Measurements from ENCODE around the gene RCL1. TPM values are rescaled to one million over a fixed set of nuclear protein-coding genes. Genes with fewer than 3 reads are reported as not detected.
A peak's percentile ranks its signal among the peaks of the same experiment; 100 is the strongest.

Gene RCL1
- polyA plus RNA-seq, 3 donors: 2.2 to 3.0 (median 3.0) TPM

DNA sequence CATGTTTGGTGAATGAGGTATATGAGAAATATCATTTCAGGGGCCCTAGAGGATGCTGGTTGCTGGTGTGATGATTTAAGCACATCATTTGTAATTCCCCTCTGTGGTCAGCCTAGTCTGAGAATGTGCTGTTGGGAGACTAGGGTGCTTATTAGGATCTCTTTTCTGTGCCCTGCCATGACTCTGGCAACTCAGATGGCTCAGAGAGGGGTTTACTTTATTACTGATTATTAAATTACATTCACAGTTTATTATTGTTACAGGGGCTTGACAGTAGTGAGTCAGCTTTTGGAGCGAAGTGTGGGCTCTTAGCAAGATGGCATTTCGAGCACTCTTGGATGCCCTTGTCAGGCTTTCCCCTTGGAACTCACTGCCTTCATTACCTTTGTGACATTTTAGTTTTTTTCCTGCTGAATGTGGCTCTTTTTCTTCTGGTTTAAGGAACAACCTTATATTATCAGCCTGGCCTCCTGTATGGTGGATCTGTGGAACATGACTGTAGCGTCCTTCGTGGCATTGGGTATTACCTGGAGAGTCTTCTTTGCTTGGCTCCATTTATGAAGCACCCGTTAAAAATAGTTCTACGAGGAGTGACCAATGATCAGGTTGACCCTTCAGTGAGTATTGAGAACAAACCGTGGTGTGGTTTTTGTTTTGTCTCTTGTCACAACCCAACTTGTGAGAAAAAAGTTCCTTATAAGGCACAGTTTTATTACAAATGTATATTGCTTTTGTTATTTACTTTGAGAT lies 33.8 kb downstream of the RCL1 start:
- peak overlapping the region in 1 of 7 donors; percentile 6 for H3K27ac Mint-ChIP-seq

GRCh38 chr9:4827224-4827623 lies 34.5 kb downstream of the RCL1 start:
- Histone ChIP-seq H3K9ac (ENCODE audit: insufficient read depth, low read length, poor library complexity, severe bottlenecking) (no peak overlapping the region), H3K4me3 (replicated peaks in 1 of 3; ENCODE audit: low read depth in 2 of 3, low read length in 3 of 3) (no peak overlapping the region), H3K4me2 (replicated peaks; ENCODE audit: extremely low read depth, low read length, poor library complexity, severe bottlenecking) (no peak overlapping the region), H3K36me3 (replicated peaks in 1 of 2; ENCODE audit: control insufficient read depth in 1 of 2, insufficient read depth in 2 of 2, low read length in 2 of 2) (peaks cover 0 to 6% of the 10 kb centered on the region in 2 donors), H3K27ac (ENCODE audit: low read depth in 1 of 2, low read length in 2 of 2) (no peak overlapping the region), H4K20me1 (ENCODE audit: insufficient read depth, low read length) (no peaks in the 10 kb centered on the region), H2AFZ (ENCODE audit: insufficient read depth, low read depth, low read length, poor library complexity, severe bottlenecking) (no peak overlapping the region), H3K27me3 (ENCODE audit: control insufficient read depth in 2 of 2, insufficient read depth in 2 of 2, low read length in 2 of 2) (no peaks in the 10 kb centered on the region), H3K79me2 (ENCODE audit: insufficient read depth, low read length) (no peaks in the 10 kb centered on the region), H3K9me3 (replicated peaks in 1 of 2; ENCODE audit: control insufficient read depth in 1 of 2, insufficient read depth in 1 of 2, low read length in 2 of 2) (no peaks in the 10 kb centered on the region), H3K4me1 (ENCODE audit: control insufficient read depth in 1 of 2, insufficient read depth in 2 of 2, low read length in 2 of 2) (no peaks in the 10 kb centered on the region)
- intact Hi-C loops (cut with micrococcal nuclease): no loop called here
- H3K36me3 Mint-ChIP-seq: peaks cover 15 to 17% of the 10 kb centered on the region in 2 donors
- no peaks in the 10 kb centered on the region for H3K27me3 Mint-ChIP-seq (ENCODE audit: low read depth in 3 of 3)
- H3K4me3 Mint-ChIP-seq: no peak overlapping the region
- peaks cover 3% of the 10 kb centered on the region for H3K4me1 Mint-ChIP-seq
- no peak for DNase-seq
- H3K9me3 Mint-ChIP-seq: no peaks in the 10 kb centered on the region
- TF ChIP-seq CTCF (IDR thresholded peaks at IDR 0.05): no peak
- no peak overlapping the region for H3K27ac Mint-ChIP-seq
- WGBS (ENCODE audit: insufficient coverage): no CpG with 5 or more reads among the region's 2 CpGs

More for the DNA sequence above, 33.8 kb downstream of the RCL1 start:
- Histone ChIP-seq H2AFZ (ENCODE audit: insufficient read depth, low read depth, low read length, poor library complexity, severe bottlenecking) (no peak overlapping the region), H3K36me3 (replicated peaks in 1 of 2; ENCODE audit: control insufficient read depth in 1 of 2, insufficient read depth in 2 of 2, low read length in 2 of 2) (peaks cover 0 to 6% of the 10 kb centered on the region in 2 donors), H3K9ac (ENCODE audit: insufficient read depth, low read length, poor library complexity, severe bottlenecking) (no peak overlapping the region), H3K9me3 (replicated peaks in 1 of 2; ENCODE audit: control insufficient read depth in 1 of 2, insufficient read depth in 1 of 2, low read length in 2 of 2) (no peaks in the 10 kb centered on the region), H3K27me3 (ENCODE audit: control insufficient read depth in 2 of 2, insufficient read depth in 2 of 2, low read length in 2 of 2) (no peaks in the 10 kb centered on the region), H3K4me2 (replicated peaks; ENCODE audit: extremely low read depth, low read length, poor library complexity, severe bottlenecking) (no peak overlapping the region), H3K4me3 (replicated peaks in 1 of 3; ENCODE audit: low read depth in 2 of 3, low read length in 3 of 3) (no peak overlapping the region), H4K20me1 (ENCODE audit: insufficient read depth, low read length) (no peaks in the 10 kb centered on the region), H3K4me1 (ENCODE audit: control insufficient read depth in 1 of 2, insufficient read depth in 2 of 2, low read length in 2 of 2) (peaks cover 0 to 2% of the 10 kb centered on the region in 2 donors), H3K79me2 (ENCODE audit: insufficient read depth, low read length) (no peaks in the 10 kb centered on the region), H3K27ac (ENCODE audit: low read depth in 1 of 2, low read length in 2 of 2) (no peak overlapping the region)
- Mint-ChIP-seq H3K36me3 (peaks cover 13 to 17% of the 10 kb centered on the region in 2 donors), H3K4me1 (peaks cover 9% of the 10 kb centered on the region), H3K27me3 (ENCODE audit: low read depth in 3 of 3) (no peaks in the 10 kb centered on the region), H3K9me3 (no peaks in the 10 kb centered on the region), H3K4me3 (no peak overlapping the region)
- 97% methylated on average over 4 of the region's 7 CpGs for WGBS (ENCODE audit: insufficient coverage)
- intact Hi-C loops (cut with micrococcal nuclease): no loop called here
- no peak for TF ChIP-seq CTCF (IDR thresholded peaks at IDR 0.05)
- no peak for DNase-seq
